K562 (cell line): Measurements from ENCODE around the gene CCDC88A. TPM values are rescaled to one million over a fixed set of nuclear protein-coding genes. Genes with fewer than 3 reads are reported as not detected.

Experiments
- C11orf30 ChIP-seq: fragments of 450-650 bp; IDR thresholded peaks from 2 replicates; pipeline ENCODE4 v1.6.1; 2016; ENCODE audit warnings: low read depth, mild to moderate bottlenecking
- CEBPG ChIP-seq, 3 experiments: fragments of 200-800 bp in 1 of 3; sonication (Bioruptor generic) in 1 of 3; sonication (generic) in 1 of 3; formaldehyde crosslinking in 1 of 3; IDR thresholded peaks in 2 of 3; conservative IDR thresholded peaks in 1 of 3; 2 replicates each; pipeline versions ENCODE4 v1.6.1 to v1.8.0; 2016 to 2022; ENCODE audit warnings: missing compliant biosample characterization in 2 of 3, missing genetic modification characterization in 2 of 3, mild to moderate bottlenecking in 1 of 3, missing genetic modification reagents in 1 of 3
- CHD1 ChIP-seq: fragments of 200-600 bp; sonication (generic); IDR thresholded peaks from one replicate; pipeline ENCODE4 v1.6.1; 2012; ENCODE audit warnings: mild to moderate bottlenecking, moderate library complexity, low read length, inconsistent platforms
- DPF2 ChIP-seq: fragments of 450-650 bp; IDR thresholded peaks from 2 replicates; pipeline ENCODE4 v1.6.1; 2016
- FOXP4 ChIP-seq: sonication (generic); formaldehyde crosslinking; IDR thresholded peaks from 2 replicates; pipeline ENCODE4 v1.8.0; 2022; ENCODE audit warnings: mild to moderate bottlenecking, missing genetic modification reagents, borderline replicate concordance
- GABPB1 ChIP-seq: sonication (generic); formaldehyde crosslinking; IDR thresholded peaks from 2 replicates; pipeline ENCODE4 v1.8.0; 2022; ENCODE audit warnings: mild to moderate bottlenecking, missing genetic modification reagents
- POLR2A ChIP-seq: fragments of 450-650 bp; conservative IDR thresholded peaks from 2 replicates; pipeline ENCODE4 v1.6.1; 2016
- SMARCE1 ChIP-seq: fragments of 450-650 bp; IDR thresholded peaks from 2 replicates; pipeline ENCODE4 v1.7.1; 2016; ENCODE audit warnings: mild to moderate bottlenecking
- TSHZ1 ChIP-seq: fragments of 250-450 bp; sonication (Bioruptor Pico); IDR thresholded peaks from 2 replicates; pipeline ENCODE4 v1.4.0; 2020; ENCODE audit warnings: mild to moderate bottlenecking, moderate library complexity
- YY1 ChIP-seq, 3 experiments: IDR thresholded peaks; 2 replicates each; pipeline ENCODE4 v1.6.1; 2011; ENCODE audit warnings: low read length in 2 of 3, mild to moderate bottlenecking in 2 of 3, moderate library complexity in 2 of 3, borderline replicate concordance in 1 of 3, control low read depth in 1 of 3, low read depth in 1 of 3; ENCODE audit not compliant: insufficient read depth in 3 of 3, insufficient replicate concordance in 2 of 3, control insufficient read depth in 1 of 3, insufficient read length in 1 of 3; ENCODE audit errors: extremely low read depth in 1 of 3
- ZBTB26 ChIP-seq: fragments of 450-650 bp; formaldehyde crosslinking; IDR thresholded peaks from 2 replicates; pipeline ENCODE4 v1.4.0; 2022; ENCODE audit warnings: missing genetic modification characterization
- ZNF609 ChIP-seq: sonication (generic); formaldehyde crosslinking; IDR thresholded peaks from 2 replicates; pipeline ENCODE4 v1.8.1; 2023; ENCODE audit warnings: missing genetic modification reagents, mild to moderate bottlenecking, borderline replicate concordance
- ZNF76 ChIP-seq: fragments of 250-450 bp; sonication (Bioruptor Pico); IDR thresholded peaks from 2 replicates; pipeline ENCODE4 v1.4.0; 2020; ENCODE audit warnings: mild to moderate bottlenecking, moderate library complexity, borderline replicate concordance
- polyA plus RNA-seq, 8 experiments: library from polyadenylated mRNA; depleted of rRNA in 4 of 8; stranded (reverse) in 5 of 8; unstranded in 3 of 8; fragments of >200 nt; fragmentation: Nextera tagmentation in 2 of 8; fragmentation: Illumina TruSeq in 1 of 8; extraction: Ambion mirVana in 2 of 8; extraction: Trizol in 1 of 8; gene quantifications; 2 replicates each; pipeline versions ENCODE4 v1.2.1 to v1.2.3, GENCODE V29; 2011 to 2014; ENCODE audit warnings: inconsistent platforms in 1 of 8, missing spikeins in 1 of 8
- total RNA-seq, 7 experiments: library from RNA; depleted of rRNA in 6 of 7; stranded (reverse); fragments of >200 nt in 6 of 7; fragmentation: Illumina TruSeq in 2 of 7; extraction: Trizol in 2 of 7; gene quantifications; 2 replicates each; pipeline versions ENCODE4 v1.2.1 to v1.2.3, GENCODE V29; 2011 to 2021; ENCODE audit warnings: low replicate concordance in 1 of 7

The CCDC88A gene
- total and polyA plus RNA-seq, 9 of the 15 experiments (the other 6 are each of a cell fraction or from before 2014, with no cell fraction given) = 29.3 to 102 (median 55.6) TPM

GRCh38 chr2:55268907-55269644 is 150.6 kb downstream of the CCDC88A start, which contains the start of gene MTIF2 (continued):
- TF ChIP-seq ZNF609 (CRISPR knock-in tag) = no peak
- no peak for TF ChIP-seq CHD1
- TF ChIP-seq C11orf30 = peak; percentile 98
- TF ChIP-seq CEBPG (CRISPR knock-in tag; IDR thresholded peaks at IDR 0.05) = no peak
- TF ChIP-seq CEBPG (tag; conservative IDR thresholded peaks at IDR 0.05 in 1 of 2, IDR thresholded peaks at IDR 0.05 in 1 of 2) = no peak
- peak; percentile 97 for TF ChIP-seq POLR2A
- TF ChIP-seq SMARCE1 = peak; percentile 70
- no peak for TF ChIP-seq ZNF76 (CRISPR knock-in tag)
- TF ChIP-seq ZBTB26 (CRISPR knock-in tag) = 0 out of 2 replicates have a peak, but pooled peaks have one; percentile 10
- TF ChIP-seq GABPB1 (CRISPR knock-in tag) = peak; percentile 100
- TF ChIP-seq TSHZ1 = no peak
- TF ChIP-seq YY1 (IDR thresholded peaks at IDR 0.05; ENCODE audit: borderline replicate concordance in 1 of 3, control insufficient read depth in 1 of 3, extremely low read depth in 1 of 3, insufficient read depth in 3 of 3, insufficient read length in 1 of 3, insufficient replicate concordance in 2 of 3, low read depth in 1 of 3, low read length in 2 of 3) = peak in 2 of 3 experiments; percentile 85 to 87
- peak; percentile 88 for TF ChIP-seq DPF2
- no peak for TF ChIP-seq FOXP4 (CRISPR knock-in tag)
